Thyroid gland (tissue), 4 donors: ENCODE data around the gene ZC3H8.

Experiments used
- CTCF ChIP-seq, 6 experiments: fragments of 200-600 bp in 3 of 6; fragments of 450-650 bp in 3 of 6; sonication (generic) in 3 of 6; IDR thresholded peaks; one replicate each; pipeline ENCODE4 v1.5.1; 2016 to 2019; ENCODE audit warnings: antibody characterized with exemption in 6 of 6, mild to moderate bottlenecking in 2 of 6, inconsistent platforms in 1 of 6, moderate library complexity in 1 of 6
- POLR2A ChIP-seq, 2 donors: fragments of 450-650 bp; IDR thresholded peaks; one replicate each; pipeline ENCODE4 v1.6.1; 2017; ENCODE audit warnings: antibody characterized with exemption in 2 of 2, mild to moderate bottlenecking in 2 of 2, moderate library complexity in 1 of 2

GRCh38 chr2:112187046-112187715 lies 67.7 kb downstream of the ZC3H8 start:
- no peak for TF ChIP-seq CTCF (IDR thresholded peaks at IDR 0.05)
- TF ChIP-seq POLR2A (IDR thresholded peaks at IDR 0.05), result no peak
